GM12878 (cell line): ENCODE results near the gene ARRDC1. TPM values are rescaled to one million over a fixed set of nuclear protein-coding genes. Genes with fewer than 3 reads are reported as not detected.

ENCODE experiments used
- ATAC-seq: fragments of 200-7000 bp; cut with Tn5 transposase; 3 replicates; pipeline ENCODE4 v1.9.1; 2020; ENCODE audit warnings: mild to moderate bottlenecking, moderate library complexity
- BruUV-seq: library from RNA; stranded (reverse); fragments of 400-500 nt; replicated peaks from 2 replicates; lab custom pipeline; 2021; lab: Mats Ljungman, UMichigan
- CTCF ChIA-PET: fragments of 300-600 bp; sonication (Branson Sonifier 250); formaldehyde crosslinking; extraction: SDS; loops from one replicate; lab custom pipeline; 2021; ENCODE audit warnings: inconsistent platforms; lab: Yijun Ruan, JAX
- POLR2A ChIA-PET: fragments of 350-600 bp; formaldehyde crosslinking; extraction: SDS; loops from one replicate; lab custom pipeline; 2021; ENCODE audit warnings: inconsistent platforms; lab: Charles Lee
- RAD21 ChIA-PET: fragments of 300-600 bp; sonication (Branson Sonifier 250); formaldehyde crosslinking; loops from one replicate; lab custom pipeline; 2023; ENCODE audit warnings: antibody characterized with exemption; ENCODE audit not compliant: unreplicated experiment; lab: Charles Lee
- SMC1A ChIA-PET: fragments of 300-600 bp; sonication (Branson Sonifier 250); formaldehyde crosslinking; loops from one replicate; lab custom pipeline; 2023; ENCODE audit not compliant: unreplicated experiment, uncharacterized antibody; lab: Charles Lee
- DNase-seq: peaks from one replicate; pipeline ENCODE4 v3.0.0-alpha.2; 2011; ENCODE audit warnings: low read depth, low spot score
- FAIRE-seq: peaks from 3 replicates; lab custom pipeline; 2011; peaks lifted over from hg19 to GRCh38; lab: Jason Lieb, UNC
- H2AFZ ChIP-seq: 2 replicates; pipeline ENCODE4 v1.6.0; 2011; ENCODE audit warnings: low read depth, low read length, control low read depth; ENCODE audit not compliant: control insufficient read depth
- H3K27ac ChIP-seq: 2 replicates; pipeline ENCODE4 v1.5.1; 2011; ENCODE audit warnings: control low read depth; ENCODE audit not compliant: control insufficient read depth, insufficient read depth
- H3K27me3 ChIP-seq, 2 experiments: replicated peaks in 1 of 2; 2 replicates each; pipeline versions ENCODE4 v1.6.0 to v1.6.1; 2011; ENCODE audit warnings: low read length in 1 of 2; ENCODE audit not compliant: control insufficient read depth in 2 of 2, insufficient read depth in 2 of 2
- H3K36me3 ChIP-seq, 2 experiments: 2 replicates each; pipeline ENCODE4 v1.5.1; 2011; ENCODE audit warnings: low read length in 1 of 2; ENCODE audit not compliant: control insufficient read depth in 2 of 2, insufficient read depth in 2 of 2
- H3K4me1 ChIP-seq: 2 replicates; pipeline ENCODE4 v1.6.1; 2011; ENCODE audit warnings: mild to moderate bottlenecking, low read length, moderate library complexity, mixed read lengths; ENCODE audit not compliant: control insufficient read depth, insufficient read depth
- H3K4me2 ChIP-seq: 2 replicates; pipeline ENCODE4 v1.6.0; 2011; ENCODE audit warnings: control low read depth; ENCODE audit not compliant: control insufficient read depth, insufficient read depth
- H3K4me3 ChIP-seq: fragments of 200-600 bp; sonication (generic); 2 replicates; pipeline ENCODE4 v1.5.1; 2016
- H3K79me2 ChIP-seq: 2 replicates; pipeline ENCODE4 v1.6.0; 2011; ENCODE audit warnings: low read length; ENCODE audit not compliant: control insufficient read depth, insufficient read depth
- H3K9ac ChIP-seq: 2 replicates; pipeline ENCODE4 v1.8.0; 2011; ENCODE audit warnings: low read length, control low read depth, mixed read lengths; ENCODE audit not compliant: control insufficient read depth, insufficient read depth
- H3K9me3 ChIP-seq: replicated peaks from 3 replicates; pipeline ENCODE4 v1.5.1; 2011; ENCODE audit warnings: mild to moderate bottlenecking, low read length; ENCODE audit not compliant: control insufficient read depth, insufficient read depth
- H4K20me1 ChIP-seq: 2 replicates; pipeline ENCODE4 v1.6.0; 2011; ENCODE audit not compliant: control insufficient read depth, insufficient read depth
- DPF2 ChIP-seq: fragments of 450-650 bp; IDR thresholded peaks from 2 replicates; pipeline ENCODE4 v1.6.1; 2017; ENCODE audit warnings: mild to moderate bottlenecking
- ETV6 ChIP-seq, 2 experiments: fragments of 450-650 bp in 1 of 2; IDR thresholded peaks in 1 of 2; conservative IDR thresholded peaks in 1 of 2; 2 replicates each; pipeline ENCODE4 v1.6.1; 2014; ENCODE audit warnings: antibody characterized with exemption in 1 of 2, borderline replicate concordance in 1 of 2, low read depth in 1 of 2, mild to moderate bottlenecking in 1 of 2, moderate library complexity in 1 of 2
- IRF4 ChIP-seq: IDR thresholded peaks from 2 replicates; pipeline ENCODE4 v1.6.1; 2011; ENCODE audit warnings: low read depth, low read length
- IRF5 ChIP-seq: fragments of 450-650 bp; IDR thresholded peaks from 2 replicates; pipeline ENCODE4 v1.6.1; 2017; ENCODE audit warnings: borderline replicate concordance
- KLF5 ChIP-seq: fragments of 450-650 bp; IDR thresholded peaks from 2 replicates; pipeline ENCODE4 v1.6.1; 2014; ENCODE audit warnings: mild to moderate bottlenecking; ENCODE audit not compliant: partially characterized antibody
- LARP7 ChIP-seq: fragments of 450-650 bp; IDR thresholded peaks from 2 replicates; pipeline ENCODE4 v1.6.1; 2017; ENCODE audit warnings: mild to moderate bottlenecking
- NFIC ChIP-seq: IDR thresholded peaks from 2 replicates; pipeline ENCODE4 v1.6.1; 2012; ENCODE audit warnings: low read depth, mild to moderate bottlenecking, inconsistent platforms, low read length, moderate library complexity
- NFXL1 ChIP-seq: fragments of 450-650 bp; IDR thresholded peaks from 2 replicates; pipeline ENCODE4 v1.6.1; 2017; ENCODE audit warnings: antibody characterized with exemption, mild to moderate bottlenecking, borderline replicate concordance
- RFX5 ChIP-seq: IDR thresholded peaks from 2 replicates; pipeline ENCODE4 v1.6.1; 2011; ENCODE audit warnings: low read depth, low read length, improper control_type of control experiment
- SMARCA5 ChIP-seq: fragments of 450-650 bp; IDR thresholded peaks from 2 replicates; pipeline ENCODE4 v1.6.1; 2017; ENCODE audit warnings: mild to moderate bottlenecking
- ZBTB4 ChIP-seq: fragments of 450-650 bp; formaldehyde crosslinking; IDR thresholded peaks from 2 replicates; pipeline ENCODE4 v1.4.0; 2022; ENCODE audit warnings: mild to moderate bottlenecking, moderate library complexity
- ZNF687 ChIP-seq: fragments of 450-650 bp; IDR thresholded peaks from 2 replicates; pipeline ENCODE4 v1.6.1; 2017; ENCODE audit warnings: mild to moderate bottlenecking, moderate library complexity
- WGBS: methylation state at CpG from one replicate; pipeline ENCODE4 v1.1.6; 2016; ENCODE audit warnings: low lambda C conversion rate; ENCODE audit not compliant: insufficient replicate concordance, insufficient coverage; ENCODE audit errors: missing lambda C conversion rate; 5-methylcytosine and 5-hydroxymethylcytosine counted together
- in situ Hi-C: fragments of 300-500 bp; cut with MboI; formaldehyde crosslinking; loops from 9 replicates; pipeline ENCODE4 v1.14.3; 2018; ENCODE audit warnings: mixed read lengths
- intact Hi-C: fragments of 100-400 bp; cut with micrococcal nuclease; formaldehyde crosslinking; loops from one replicate; pipeline ENCODE4 v1.14.2; 2022; ENCODE audit not compliant: unreplicated experiment
- polyA plus RNA-seq, 11 experiments: library from polyadenylated mRNA; depleted of rRNA in 4 of 11; unstranded in 6 of 11; stranded (reverse) in 5 of 11; fragments of >200 nt; fragmentation: Nextera tagmentation in 4 of 11; fragmentation: Illumina TruSeq in 1 of 11; extraction: Ambion mirVana in 4 of 11; extraction: Trizol in 1 of 11; gene quantifications; 1 replicate in 1 of 11; 2 replicates in 10 of 11; pipeline versions ENCODE4 v1.2.1 to v1.2.3, GENCODE V29; 2011 to 2016; ENCODE audit warnings: inconsistent platforms in 2 of 11, missing spikeins in 2 of 11, low read depth in 1 of 11
- total RNA-seq, 4 experiments: library from RNA; depleted of rRNA in 3 of 4; stranded (reverse); fragments of >200 nt in 3 of 4; fragmentation: Illumina TruSeq in 1 of 4; extraction: Trizol in 1 of 4; gene quantifications; 2 replicates each; pipeline versions ENCODE4 v1.2.1 to v1.2.3, GENCODE V29; 2013 to 2021

ARRDC1 gene
- total and polyA plus RNA-seq, 10 of the 15 experiments (the other 5 are each of a cell fraction or from before 2014, with no cell fraction given): 0.23 to 34.4 (median 20.9) TPM

- ATAC-seq: no peak
- DNase-seq: no peak
- H3K9me3 ChIP-seq: no peaks in the 10 kb centered on the region
- no peak overlapping the region for H3K4me2 ChIP-seq
- no peak for FAIRE-seq
- H3K36me3 ChIP-seq: peaks cover 5 to 10% of the 10 kb centered on the region in 2 experiments
- peaks cover 4% of the 10 kb centered on the region; the same call in 1 of the 2 replicates for H3K4me1 ChIP-seq
- H4K20me1 ChIP-seq: no peaks in the 10 kb centered on the region
- POLR2A ChIA-PET: no interaction called here
- TF ChIP-seq NFIC (no peak), ZNF687 (no peak), RFX5 (no peak), IRF5 (no peak), NFXL1 (no peak), LARP7 (no peak), SMARCA5 (no peak), IRF4 (no peak), KLF5 (no peak), ETV6 (conservative IDR thresholded peaks at IDR 0.05 in 1 of 2, IDR thresholded peaks at IDR 0.05 in 1 of 2; ENCODE audit: borderline replicate concordance in 1 of 2, low read depth in 1 of 2) (no peak), ZBTB4 (CRISPR knock-in tag) (no peak), DPF2 (no peak)
- TF ChIP-seq, all 136 proteins: peak for 0
- no peaks in the 10 kb centered on the region for H3K27me3 ChIP-seq
- no TSS peak for BruUV-seq
- H3K27ac ChIP-seq: no peak overlapping the region
- ChIA-PET CTCF (no interaction called here), SMC1A (no interaction called here), RAD21 (no interaction called here)
- WGBS: 91% methylated on average over 10 of the region's 10 CpGs
- in situ Hi-C loops: no loop called here
- H3K79me2 ChIP-seq: peaks cover 64% of the 10 kb centered on the region
- H2AFZ ChIP-seq: no peak overlapping the region
- H3K4me3 ChIP-seq: no peak overlapping the region
- intact Hi-C loops: no loop called here
- H3K9ac ChIP-seq: no peak overlapping the region
Measured at GRCh38 chr9:137642118-137642601, 36.7 kb downstream of the ARRDC1 start.
